Measurements from ENCODE around the gene SLC7A8. TPM values are rescaled to one million over a fixed set of nuclear protein-coding genes. Genes with fewer than 3 reads are reported as not detected.

SLC7A8 gene
- total RNA-seq, 1 donor from 2014 or later, result 1.1 TPM

GRCh38 chr14:23186913-23187654, 3.6 kb upstream of the SLC7A8 start:
- peak; percentile 70 for DNase-seq (ENCODE audit: low read depth)
- no peak for FAIRE-seq
- TF ChIP-seq CTCF (IDR thresholded peaks at IDR 0.05; ENCODE audit: insufficient read depth, low read length, severe bottlenecking), result peak; percentile 81
- no peaks in the 10 kb centered on the region for H3K36me3 ChIP-seq (ENCODE audit: control insufficient read depth, insufficient read depth, low read length)
- H3K4me3 ChIP-seq (ENCODE audit: low read depth, low read length), result no peak overlapping the region
- H3K27me3 ChIP-seq (ENCODE audit: control insufficient read depth, insufficient read depth, low read length), result no peaks in the 10 kb centered on the region

GRCh38 chr14:23185063-23185462, 1.6 kb upstream of the SLC7A8 start:
- Histone ChIP-seq H3K36me3 (ENCODE audit: control insufficient read depth, insufficient read depth, low read length) (no peaks in the 10 kb centered on the region), H3K4me3 (ENCODE audit: low read depth, low read length) (no peak overlapping the region)
- no peak for FAIRE-seq

GRCh38 chr14:23183158-23183470, 346 bp downstream of the SLC7A8 start:
- Histone ChIP-seq H3K4me3 (ENCODE audit: low read depth, low read length) (peak overlapping the region; percentile 43), H3K27me3 (ENCODE audit: control insufficient read depth, insufficient read depth, low read length) (no peaks in the 10 kb centered on the region), H3K36me3 (ENCODE audit: control insufficient read depth, insufficient read depth, low read length) (no peaks in the 10 kb centered on the region)
- FAIRE-seq, result no peak
- no peak for TF ChIP-seq CTCF (IDR thresholded peaks at IDR 0.05; ENCODE audit: insufficient read depth, low read length, severe bottlenecking)
- no peak for DNase-seq (ENCODE audit: low read depth)

More at GRCh38 chr14:23185063-23185462, 1.6 kb upstream of the SLC7A8 start:
- H3K27me3 ChIP-seq (ENCODE audit: control insufficient read depth, insufficient read depth, low read length), result no peaks in the 10 kb centered on the region
- TF ChIP-seq CTCF (IDR thresholded peaks at IDR 0.05; ENCODE audit: insufficient read depth, low read length, severe bottlenecking), result no peak
- peak; percentile 59 for DNase-seq (ENCODE audit: low read depth)

- Histone ChIP-seq H3K27me3 (ENCODE audit: control insufficient read depth, insufficient read depth, low read length) (no peaks in the 10 kb centered on the region), H3K4me3 (ENCODE audit: low read depth, low read length) (peak overlapping the region; percentile 43), H3K36me3 (ENCODE audit: control insufficient read depth, insufficient read depth, low read length) (no peaks in the 10 kb centered on the region)
- FAIRE-seq, result no peak
- no peak for TF ChIP-seq CTCF (IDR thresholded peaks at IDR 0.05; ENCODE audit: insufficient read depth, low read length, severe bottlenecking)
- DNase-seq (ENCODE audit: low read depth), result peak; percentile 33
These were observed 895 bp downstream of the SLC7A8 start for GRCh38 chr14:23182372-23183157.

- TF ChIP-seq CTCF (IDR thresholded peaks at IDR 0.05; ENCODE audit: insufficient read depth, low read length, severe bottlenecking), result no peak
- FAIRE-seq (no peak), DNase-seq (ENCODE audit: low read depth) (no peak)
- Histone ChIP-seq H3K27me3 (ENCODE audit: control insufficient read depth, insufficient read depth, low read length) (no peaks in the 10 kb centered on the region), H3K4me3 (ENCODE audit: low read depth, low read length) (no peak overlapping the region), H3K36me3 (ENCODE audit: control insufficient read depth, insufficient read depth, low read length) (no peaks in the 10 kb centered on the region)
These were observed 1.5 kb downstream of the SLC7A8 start for GRCh38 chr14:23181946-23182345.

Data from bronchial epithelial cell (primary cell).